HepG2 (cell line): ENCODE measurements around the gene POLR1C. TPM values are rescaled to one million over a fixed set of nuclear protein-coding genes. Genes with fewer than 3 reads are reported as not detected.

Experiments used
- PHF5A ChIP-seq: IDR thresholded peaks from one replicate; pipeline ENCODE4 v1.6.1; 2018; ENCODE audit warnings: low read depth, missing genetic modification reagents; ENCODE audit not compliant: unreplicated experiment
- TBX3 ChIP-seq: fragments of 450-650 bp; IDR thresholded peaks from 2 replicates; pipeline ENCODE4 v1.6.1; 2017; ENCODE audit warnings: antibody characterized with exemption, mild to moderate bottlenecking, inconsistent platforms, borderline replicate concordance
- ZNF138 ChIP-seq: sonication (generic); formaldehyde crosslinking; IDR thresholded peaks from 2 replicates; pipeline ENCODE4 v1.5.0; 2020; ENCODE audit warnings: mild to moderate bottlenecking, low read depth, missing genetic modification reagents
- ZNF547 ChIP-seq: sonication (generic); formaldehyde crosslinking; IDR thresholded peaks from 2 replicates; pipeline ENCODE4 v1.5.1; 2020; ENCODE audit warnings: mild to moderate bottlenecking, missing genetic modification reagents
- ZNF598 ChIP-seq: sonication (generic); formaldehyde crosslinking; IDR thresholded peaks from 2 replicates; pipeline ENCODE4 v1.5.1; 2020; ENCODE audit warnings: mild to moderate bottlenecking, missing genetic modification reagents, borderline replicate concordance
- ZNF687 ChIP-seq: sonication (generic); formaldehyde crosslinking; IDR thresholded peaks from 2 replicates; pipeline ENCODE4 v1.5.1; 2020; ENCODE audit warnings: mild to moderate bottlenecking, missing genetic modification reagents, moderate library complexity
- ZNF883 ChIP-seq: sonication (generic); formaldehyde crosslinking; IDR thresholded peaks from 2 replicates; pipeline ENCODE4 v1.5.1; 2020; ENCODE audit warnings: mild to moderate bottlenecking, missing genetic modification reagents; ENCODE audit errors: not compliant biosample characterization
- polyA plus RNA-seq, 8 experiments: library from polyadenylated mRNA; depleted of rRNA in 3 of 8; stranded (reverse) in 7 of 8; unstranded in 1 of 8; fragments of >200 nt; fragmentation: Illumina TruSeq in 4 of 8; extraction: Trizol in 4 of 8; gene quantifications; 2 replicates each; pipeline versions ENCODE4 v1.2.1 to v1.2.3, GENCODE V29; 2011 to 2016; ENCODE audit warnings: low read depth in 4 of 8, missing spikeins in 1 of 8, mixed read lengths in 1 of 8; ENCODE audit not compliant: insufficient read depth in 1 of 8
- total RNA-seq, 5 experiments: library from RNA; depleted of rRNA; stranded (reverse); fragments of >200 nt; fragmentation: Illumina TruSeq; extraction: Trizol; gene quantifications; 2 replicates each; pipeline ENCODE4 v1.2.3, GENCODE V29; 2016; ENCODE audit warnings: low read depth in 1 of 5
- TF ChIP-seq, protein P1 (sequence below): sonication (generic); formaldehyde crosslinking; IDR thresholded peaks from 2 replicates; pipeline ENCODE4 v1.4.0; 2020; ENCODE audit warnings: mild to moderate bottlenecking, low read depth, missing genetic modification reagents

The POLR1C gene
- total and polyA plus RNA-seq, 2 of the 13 experiments (the other 11 are each of a cell fraction or from before 2014, with no cell fraction given): 62.6 to 72.2 TPM

DNA sequence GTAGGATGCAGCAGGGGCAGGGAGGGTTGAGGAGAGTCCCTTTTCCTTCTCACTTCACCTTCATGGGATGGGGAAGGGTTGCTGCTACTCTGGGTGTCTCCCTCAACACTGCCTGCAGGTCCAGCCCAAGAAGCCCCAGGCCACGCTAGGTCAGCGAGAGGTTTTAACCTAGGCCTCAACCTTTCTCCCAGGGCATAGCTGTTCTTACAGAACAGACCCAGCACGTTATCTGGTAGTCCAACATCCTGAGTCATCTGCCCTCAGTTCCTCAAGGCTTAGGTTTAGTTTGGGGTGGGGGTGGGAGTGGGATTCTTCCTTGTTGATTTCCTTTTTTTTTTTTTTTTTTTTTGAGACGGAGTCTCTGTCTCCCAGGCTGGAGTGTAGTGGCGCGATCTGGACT, 22.6 kb upstream of the POLR1C start (continued):
- TF ChIP-seq PHF5A (CRISPR knock-in tag) (no peak), ZNF138 (CRISPR knock-in tag) (0 out of 2 replicates have a peak, but pooled peaks have one; percentile 44), TBX3 (0 out of 2 replicates have a peak, but pooled peaks have one; percentile 1), ZNF598 (CRISPR knock-in tag) (peak; percentile 63; the same call in 1 of the 2 replicates), ZNF883 (CRISPR knock-in tag) (peak; percentile 34), ZNF687 (peak; percentile 29; the same call in 1 of the 2 replicates), ZNF547 (peak; percentile 73; the same call in 1 of the 2 replicates)
- TF ChIP-seq, protein P1, sequence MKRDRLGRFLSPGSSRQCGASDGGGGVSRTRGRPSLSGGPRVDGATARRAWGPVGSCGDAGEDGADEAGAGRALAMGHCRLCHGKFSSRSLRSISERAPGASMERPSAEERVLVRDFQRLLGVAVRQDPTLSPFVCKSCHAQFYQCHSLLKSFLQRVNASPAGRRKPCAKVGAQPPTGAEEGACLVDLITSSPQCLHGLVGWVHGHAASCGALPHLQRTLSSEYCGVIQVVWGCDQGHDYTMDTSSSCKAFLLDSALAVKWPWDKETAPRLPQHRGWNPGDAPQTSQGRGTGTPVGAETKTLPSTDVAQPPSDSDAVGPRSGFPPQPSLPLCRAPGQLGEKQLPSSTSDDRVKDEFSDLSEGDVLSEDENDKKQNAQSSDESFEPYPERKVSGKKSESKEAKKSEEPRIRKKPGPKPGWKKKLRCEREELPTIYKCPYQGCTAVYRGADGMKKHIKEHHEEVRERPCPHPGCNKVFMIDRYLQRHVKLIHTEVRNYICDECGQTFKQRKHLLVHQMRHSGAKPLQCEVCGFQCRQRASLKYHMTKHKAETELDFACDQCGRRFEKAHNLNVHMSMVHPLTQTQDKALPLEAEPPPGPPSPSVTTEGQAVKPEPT: no peak
